Thyroid gland (tissue), 4 donors: ENCODE measurements around the gene LRRC72. TPM values are rescaled to one million over a fixed set of nuclear protein-coding genes. Genes with fewer than 3 reads are reported as not detected.

Source experiments
- DNase-seq, 2 donors: peaks; one replicate each; pipeline ENCODE4 v3.0.0-alpha.2; 2019
- H3K27ac ChIP-seq, 3 donors: fragments of 200-600 bp; sonication (generic); 1 replicate in 2 of 3; 2 replicates in 1 of 3; pipeline ENCODE4 v1.5.1; 2016 to 2019; ENCODE audit warnings: mild to moderate bottlenecking in 1 of 3, moderate library complexity in 1 of 3
- H3K27me3 ChIP-seq: fragments of 200-600 bp; sonication (generic); one replicate; pipeline ENCODE4 v1.5.1; 2019
- H3K36me3 ChIP-seq, 2 donors: fragments of 200-600 bp; sonication (generic); one replicate each; pipeline ENCODE4 v1.5.1; 2016 to 2019
- H3K4me1 ChIP-seq, 2 donors: fragments of 200-600 bp; sonication (generic); one replicate each; pipeline ENCODE4 v1.5.1; 2017 to 2019
- H3K4me3 ChIP-seq, 3 donors: fragments of 200-600 bp; sonication (generic); replicated peaks in 1 of 3; 1 replicate in 2 of 3; 2 replicates in 1 of 3; pipeline ENCODE4 v1.5.1; 2016; ENCODE audit warnings: mild to moderate bottlenecking in 1 of 3
- H3K9me3 ChIP-seq: fragments of 200-600 bp; sonication (generic); one replicate; pipeline ENCODE4 v1.5.1; 2017
- POLR2A ChIP-seq, 2 donors: fragments of 450-650 bp; IDR thresholded peaks; one replicate each; pipeline ENCODE4 v1.6.1; 2017; ENCODE audit warnings: antibody characterized with exemption in 2 of 2, mild to moderate bottlenecking in 2 of 2, moderate library complexity in 1 of 2
- WGBS, 2 donors: methylation state at CpG; one replicate each; pipeline ENCODE4 v1.1.5; 2017; 5-methylcytosine and 5-hydroxymethylcytosine counted together
- intact Hi-C: fragments of 100-400 bp; cut with DNase I; formaldehyde crosslinking; loops from one replicate; pipeline ENCODE4 v1.15.1; 2023
- total RNA-seq, 4 donors: library from RNA; depleted of rRNA; stranded (reverse); fragments of >200 nt; gene quantifications; one replicate each; pipeline ENCODE4 v1.2.3, GENCODE V29; 2016
- TF ChIP-seq, protein P1 (sequence below), 6 experiments: fragments of 200-600 bp in 3 of 6; fragments of 450-650 bp in 3 of 6; sonication (generic) in 3 of 6; IDR thresholded peaks; one replicate each; pipeline ENCODE4 v1.5.1; 2016 to 2019; ENCODE audit warnings: antibody characterized with exemption in 6 of 6, mild to moderate bottlenecking in 2 of 6, inconsistent platforms in 1 of 6, moderate library complexity in 1 of 6

The LRRC72 gene
- total RNA-seq, 4 donors from 2014 or later: not detected

GRCh38 chr7:16630654-16631053, 104.0 kb downstream of the LRRC72 start:
- WGBS, 2 donors: 57 to 62% methylated on average over 1 of the region's 1 CpG
- no peaks in the 10 kb centered on the region for H3K4me1 ChIP-seq
- no peaks in the 10 kb centered on the region for H3K27me3 ChIP-seq
- DNase-seq: no peak
- no peak overlapping the region for H3K27ac ChIP-seq
- H3K4me3 ChIP-seq: no peak overlapping the region
- TF ChIP-seq, protein P1, sequence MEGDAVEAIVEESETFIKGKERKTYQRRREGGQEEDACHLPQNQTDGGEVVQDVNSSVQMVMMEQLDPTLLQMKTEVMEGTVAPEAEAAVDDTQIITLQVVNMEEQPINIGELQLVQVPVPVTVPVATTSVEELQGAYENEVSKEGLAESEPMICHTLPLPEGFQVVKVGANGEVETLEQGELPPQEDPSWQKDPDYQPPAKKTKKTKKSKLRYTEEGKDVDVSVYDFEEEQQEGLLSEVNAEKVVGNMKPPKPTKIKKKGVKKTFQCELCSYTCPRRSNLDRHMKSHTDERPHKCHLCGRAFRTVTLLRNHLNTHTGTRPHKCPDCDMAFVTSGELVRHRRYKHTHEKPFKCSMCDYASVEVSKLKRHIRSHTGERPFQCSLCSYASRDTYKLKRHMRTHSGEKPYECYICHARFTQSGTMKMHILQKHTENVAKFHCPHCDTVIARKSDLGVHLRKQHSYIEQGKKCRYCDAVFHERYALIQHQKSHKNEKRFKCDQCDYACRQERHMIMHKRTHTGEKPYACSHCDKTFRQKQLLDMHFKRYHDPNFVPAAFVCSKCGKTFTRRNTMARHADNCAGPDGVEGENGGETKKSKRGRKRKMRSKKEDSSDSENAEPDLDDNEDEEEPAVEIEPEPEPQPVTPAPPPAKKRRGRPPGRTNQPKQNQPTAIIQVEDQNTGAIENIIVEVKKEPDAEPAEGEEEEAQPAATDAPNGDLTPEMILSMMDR (IDR thresholded peaks at IDR 0.05): no peak
- no peak for TF ChIP-seq POLR2A (IDR thresholded peaks at IDR 0.05)
- no peaks in the 10 kb centered on the region for H3K36me3 ChIP-seq
- H3K9me3 ChIP-seq: no peaks in the 10 kb centered on the region
- intact Hi-C loops: no loop called here

Other genes with a start within 250 kb of the LRRC72 start
- gene CRPPA, start 105.3 kb upstream of the LRRC72 start, total RNA-seq: 1 to 10 TPM; 1.5 to 4.0 (median 2.8) TPM
- gene SOSTDC1, start 61.1 kb upstream of the LRRC72 start, total RNA-seq: 1 to 10 TPM in 3 of 4 donors, not detected in 1; 1.1 to 4.6 (median 2.7) TPM
- 10 to 100 TPM; 21.2 to 35.1 (median 23.9) TPM for gene ANKMY2, start 118.9 kb downstream of the LRRC72 start, total RNA-seq
- gene BZW2, start 119.4 kb downstream of the LRRC72 start, total RNA-seq: 10 to 100 TPM; 63.0 to 69.0 (median 66.8) TPM
- gene TSPAN13, start 226.9 kb downstream of the LRRC72 start, total RNA-seq: 10 to 100 TPM; 16.8 to 31.1 (median 28.2) TPM